ENCODE measurements around the gene DDI2.

DNA sequence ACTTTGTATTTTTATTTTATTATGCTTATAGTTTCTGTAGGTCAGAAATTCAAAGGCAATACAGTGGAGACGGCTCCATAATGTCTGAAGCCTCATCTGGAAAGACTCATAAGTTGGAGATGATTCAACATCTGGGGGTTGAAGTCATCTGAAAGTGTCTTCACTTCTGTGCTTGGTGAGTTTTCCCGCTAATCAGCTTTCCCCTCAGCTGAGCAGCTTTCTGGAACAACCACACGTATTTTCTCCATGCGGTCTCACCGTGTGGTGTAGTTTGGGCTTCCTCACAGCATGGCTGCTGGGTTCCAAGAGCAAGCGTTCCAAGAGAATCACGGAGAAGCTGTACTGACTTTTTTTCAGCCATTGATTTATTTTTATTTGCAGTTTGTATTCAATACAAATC is 7.6 kb upstream of the DDI2 start:
- TF ChIP-seq EZH2 (IDR thresholded peaks at IDR 0.05) (no peak), FOXP2 (optimal IDR thresholded peaks at IDR 0.05; ENCODE audit: control extremely low read depth, extremely low read length, insufficient read depth) (no peak)

All from SK-N-MC (cell line).